ENCODE results near the gene POP4. TPM values are rescaled to one million over a fixed set of nuclear protein-coding genes. Genes with fewer than 3 reads are reported as not detected.

Gene POP4
- total RNA-seq, 2 experiments from 2014 or later = 134 to 137 TPM

- no peaks in the 10 kb centered on the region for H3K36me3 Mint-ChIP-seq
- no peak overlapping the region for H3K4me3 Mint-ChIP-seq
- H3K4me1 Mint-ChIP-seq = peaks cover 6% of the 10 kb centered on the region
- no peak overlapping the region for H3K27ac Mint-ChIP-seq
- no peaks in the 10 kb centered on the region for H3K9me3 Mint-ChIP-seq
- H3K27me3 Mint-ChIP-seq = no peaks in the 10 kb centered on the region
- no peak for DNase-seq
Observed at GRCh38 chr19:29628661-29629385, 22.7 kb downstream of the POP4 start.

- H3K27me3 Mint-ChIP-seq = no peaks in the 10 kb centered on the region
- no peak overlapping the region for H3K27ac Mint-ChIP-seq
- DNase-seq = no peak
- no peaks in the 10 kb centered on the region for H3K9me3 Mint-ChIP-seq
- no peaks in the 10 kb centered on the region for H3K4me1 Mint-ChIP-seq
- no peak overlapping the region for H3K4me3 Mint-ChIP-seq
- H3K36me3 Mint-ChIP-seq = no peaks in the 10 kb centered on the region
Observed at GRCh38 chr19:29629836-29630534, 23.9 kb downstream of the POP4 start.

- Mint-ChIP-seq H3K27me3 (no peaks in the 10 kb centered on the region), H3K27ac (no peak overlapping the region), H3K9me3 (no peaks in the 10 kb centered on the region), H3K4me1 (no peaks in the 10 kb centered on the region), H3K36me3 (no peaks in the 10 kb centered on the region), H3K4me3 (no peak overlapping the region)
- no peak for DNase-seq
Observed at GRCh38 chr19:29630655-29631054, 24.6 kb downstream of the POP4 start.

- no peaks in the 10 kb centered on the region for H3K4me1 Mint-ChIP-seq
- DNase-seq = no peak
Observed at GRCh38 chr19:29631450-29631849, 25.4 kb downstream of the POP4 start.

GRCh38 chr19:29634002-29634401 lies 27.9 kb downstream of the POP4 start:
- no peaks in the 10 kb centered on the region for H3K27me3 Mint-ChIP-seq
- DNase-seq = no peak
- H3K36me3 Mint-ChIP-seq = no peaks in the 10 kb centered on the region
- no peaks in the 10 kb centered on the region for H3K4me1 Mint-ChIP-seq
- no peaks in the 10 kb centered on the region for H3K9me3 Mint-ChIP-seq
- H3K4me3 Mint-ChIP-seq = no peak overlapping the region
- H3K27ac Mint-ChIP-seq = no peak overlapping the region

More at GRCh38 chr19:29631450-29631849, 25.4 kb downstream of the POP4 start:
- Mint-ChIP-seq H3K4me3 (no peak overlapping the region), H3K36me3 (no peaks in the 10 kb centered on the region), H3K27ac (no peak overlapping the region), H3K27me3 (no peaks in the 10 kb centered on the region), H3K9me3 (no peaks in the 10 kb centered on the region)

- no peaks in the 10 kb centered on the region for H3K27me3 Mint-ChIP-seq
Observed at GRCh38 chr19:29634423-29635130, 28.5 kb downstream of the POP4 start.

GRCh38 chr19:29635963-29636362 lies 29.9 kb downstream of the POP4 start:
- Mint-ChIP-seq H3K4me1 (no peaks in the 10 kb centered on the region), H3K27me3 (no peaks in the 10 kb centered on the region), H3K9me3 (no peaks in the 10 kb centered on the region), H3K4me3 (no peak overlapping the region), H3K27ac (no peak overlapping the region), H3K36me3 (no peaks in the 10 kb centered on the region)
- DNase-seq = no peak

More at GRCh38 chr19:29634423-29635130, 28.5 kb downstream of the POP4 start:
- DNase-seq = no peak
- H3K27ac Mint-ChIP-seq = no peak overlapping the region
- no peaks in the 10 kb centered on the region for H3K4me1 Mint-ChIP-seq
- H3K4me3 Mint-ChIP-seq = no peak overlapping the region
- no peaks in the 10 kb centered on the region for H3K36me3 Mint-ChIP-seq
- H3K9me3 Mint-ChIP-seq = no peaks in the 10 kb centered on the region

- no peak overlapping the region for H3K4me3 Mint-ChIP-seq
- no peaks in the 10 kb centered on the region for H3K36me3 Mint-ChIP-seq
- H3K9me3 Mint-ChIP-seq = no peaks in the 10 kb centered on the region
- H3K27ac Mint-ChIP-seq = no peak overlapping the region
- no peaks in the 10 kb centered on the region for H3K4me1 Mint-ChIP-seq
- H3K27me3 Mint-ChIP-seq = no peaks in the 10 kb centered on the region
- DNase-seq = no peak
Observed at GRCh38 chr19:29636553-29637360, 30.7 kb downstream of the POP4 start.

GRCh38 chr19:29639086-29639485 lies 33.0 kb downstream of the POP4 start:
- H3K9me3 Mint-ChIP-seq = no peaks in the 10 kb centered on the region
- H3K4me1 Mint-ChIP-seq = no peaks in the 10 kb centered on the region
- H3K36me3 Mint-ChIP-seq = no peaks in the 10 kb centered on the region
- H3K4me3 Mint-ChIP-seq = no peak overlapping the region
- no peaks in the 10 kb centered on the region for H3K27me3 Mint-ChIP-seq
- no peak overlapping the region for H3K27ac Mint-ChIP-seq
- no peak for DNase-seq

GRCh38 chr19:29640231-29640630 lies 34.1 kb downstream of the POP4 start:
- H3K9me3 Mint-ChIP-seq = no peaks in the 10 kb centered on the region
- no peak for DNase-seq
- H3K4me1 Mint-ChIP-seq = peaks cover 1% of the 10 kb centered on the region
- no peaks in the 10 kb centered on the region for H3K27me3 Mint-ChIP-seq
- no peaks in the 10 kb centered on the region for H3K36me3 Mint-ChIP-seq
- H3K27ac Mint-ChIP-seq = no peak overlapping the region
- no peak overlapping the region for H3K4me3 Mint-ChIP-seq

- Mint-ChIP-seq H3K36me3 (no peaks in the 10 kb centered on the region), H3K27me3 (peaks cover 4% of the 10 kb centered on the region), H3K27ac (no peak overlapping the region), H3K4me3 (no peak overlapping the region), H3K9me3 (no peaks in the 10 kb centered on the region), H3K4me1 (peaks cover 13% of the 10 kb centered on the region)
- no peak for DNase-seq
Observed at GRCh38 chr19:29641597-29641996, 35.5 kb downstream of the POP4 start.

- Mint-ChIP-seq H3K27me3 (peaks cover 4% of the 10 kb centered on the region), H3K9me3 (no peaks in the 10 kb centered on the region), H3K36me3 (no peaks in the 10 kb centered on the region), H3K4me1 (peaks cover 13% of the 10 kb centered on the region), H3K4me3 (no peak overlapping the region), H3K27ac (no peak overlapping the region)
- no peak for DNase-seq
Observed at GRCh38 chr19:29643361-29643935, 37.4 kb downstream of the POP4 start.

GRCh38 chr19:29644210-29644609 lies 38.1 kb downstream of the POP4 start:
- Mint-ChIP-seq H3K4me3 (no peak overlapping the region), H3K36me3 (no peaks in the 10 kb centered on the region), H3K4me1 (peaks cover 13% of the 10 kb centered on the region), H3K9me3 (no peaks in the 10 kb centered on the region), H3K27me3 (peaks cover 4% of the 10 kb centered on the region), H3K27ac (no peak overlapping the region)
- no peak for DNase-seq

GRCh38 chr19:29645491-29645867 lies 39.4 kb downstream of the POP4 start:
- Mint-ChIP-seq H3K9me3 (no peaks in the 10 kb centered on the region), H3K4me1 (peaks cover 13% of the 10 kb centered on the region), H3K27me3 (peaks cover 4% of the 10 kb centered on the region), H3K27ac (no peak overlapping the region), H3K4me3 (no peak overlapping the region), H3K36me3 (no peaks in the 10 kb centered on the region)
- no peak for DNase-seq
